LNCaP clone FGC (cell line): Measurements from ENCODE around the gene AP1S3.

Experiments
- DNase-seq: peaks from one replicate; pipeline ENCODE4 v3.0.0-alpha.2; 2011; ENCODE audit warnings: low read depth
- H3K4me3 ChIP-seq: 2 replicates; pipeline ENCODE4 v1.5.1; 2011; ENCODE audit warnings: mild to moderate bottlenecking, low read depth, low read length, control low read depth
- TF ChIP-seq, protein P1 (sequence below): IDR thresholded peaks from 2 replicates; pipeline ENCODE4 v1.5.1; 2012; ENCODE audit warnings: mild to moderate bottlenecking; ENCODE audit not compliant: control insufficient read depth, insufficient read depth; ENCODE audit errors: extremely low read depth

Gene AP1S3

DNA sequence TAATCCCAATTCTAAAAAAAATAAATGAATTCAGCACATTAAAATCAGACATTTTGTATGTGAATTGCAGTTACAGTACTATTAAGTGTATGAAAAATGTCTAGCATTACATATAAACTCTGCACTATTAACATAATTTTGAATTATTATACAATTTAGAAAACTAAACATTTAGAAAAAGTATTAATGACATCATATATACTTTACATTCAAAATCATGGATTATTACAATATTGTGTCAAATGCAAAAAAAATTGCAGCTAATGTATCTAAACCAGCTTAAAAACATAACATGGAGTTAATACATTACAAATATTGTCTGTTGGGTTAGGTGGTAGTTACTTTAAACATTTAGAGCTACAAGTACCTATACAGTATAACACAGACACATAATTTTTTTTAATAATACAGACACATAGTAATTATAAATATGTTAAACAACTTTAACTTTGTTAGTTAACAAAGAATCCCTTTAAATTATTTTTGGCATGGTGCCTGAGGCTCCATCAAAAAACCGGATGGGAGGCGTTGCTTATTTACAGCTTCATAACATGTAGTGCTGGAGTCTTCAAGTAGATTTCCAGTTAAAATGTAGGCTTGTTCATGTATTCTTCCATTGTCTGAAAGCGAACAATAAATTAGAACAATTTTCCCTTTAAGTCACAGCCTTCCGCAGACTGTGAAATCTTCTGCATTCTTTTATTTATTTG lies 79.1 kb downstream of the AP1S3 start:
- DNase-seq, result no peak
- no peak overlapping the region for H3K4me3 ChIP-seq
- TF ChIP-seq, protein P1, sequence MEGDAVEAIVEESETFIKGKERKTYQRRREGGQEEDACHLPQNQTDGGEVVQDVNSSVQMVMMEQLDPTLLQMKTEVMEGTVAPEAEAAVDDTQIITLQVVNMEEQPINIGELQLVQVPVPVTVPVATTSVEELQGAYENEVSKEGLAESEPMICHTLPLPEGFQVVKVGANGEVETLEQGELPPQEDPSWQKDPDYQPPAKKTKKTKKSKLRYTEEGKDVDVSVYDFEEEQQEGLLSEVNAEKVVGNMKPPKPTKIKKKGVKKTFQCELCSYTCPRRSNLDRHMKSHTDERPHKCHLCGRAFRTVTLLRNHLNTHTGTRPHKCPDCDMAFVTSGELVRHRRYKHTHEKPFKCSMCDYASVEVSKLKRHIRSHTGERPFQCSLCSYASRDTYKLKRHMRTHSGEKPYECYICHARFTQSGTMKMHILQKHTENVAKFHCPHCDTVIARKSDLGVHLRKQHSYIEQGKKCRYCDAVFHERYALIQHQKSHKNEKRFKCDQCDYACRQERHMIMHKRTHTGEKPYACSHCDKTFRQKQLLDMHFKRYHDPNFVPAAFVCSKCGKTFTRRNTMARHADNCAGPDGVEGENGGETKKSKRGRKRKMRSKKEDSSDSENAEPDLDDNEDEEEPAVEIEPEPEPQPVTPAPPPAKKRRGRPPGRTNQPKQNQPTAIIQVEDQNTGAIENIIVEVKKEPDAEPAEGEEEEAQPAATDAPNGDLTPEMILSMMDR, result no peak

GRCh38 chr2:223753940-223754339 lies 83.4 kb downstream of the AP1S3 start:
- no peak for DNase-seq
- H3K4me3 ChIP-seq, result no peak overlapping the region
- TF ChIP-seq, protein P1, result no peak

- H3K4me3 ChIP-seq, result no peak overlapping the region
- DNase-seq, result no peak
- TF ChIP-seq, protein P1, result no peak
These were observed 86.4 kb downstream of the AP1S3 start for GRCh38 chr2:223751012-223751411.

DNA sequence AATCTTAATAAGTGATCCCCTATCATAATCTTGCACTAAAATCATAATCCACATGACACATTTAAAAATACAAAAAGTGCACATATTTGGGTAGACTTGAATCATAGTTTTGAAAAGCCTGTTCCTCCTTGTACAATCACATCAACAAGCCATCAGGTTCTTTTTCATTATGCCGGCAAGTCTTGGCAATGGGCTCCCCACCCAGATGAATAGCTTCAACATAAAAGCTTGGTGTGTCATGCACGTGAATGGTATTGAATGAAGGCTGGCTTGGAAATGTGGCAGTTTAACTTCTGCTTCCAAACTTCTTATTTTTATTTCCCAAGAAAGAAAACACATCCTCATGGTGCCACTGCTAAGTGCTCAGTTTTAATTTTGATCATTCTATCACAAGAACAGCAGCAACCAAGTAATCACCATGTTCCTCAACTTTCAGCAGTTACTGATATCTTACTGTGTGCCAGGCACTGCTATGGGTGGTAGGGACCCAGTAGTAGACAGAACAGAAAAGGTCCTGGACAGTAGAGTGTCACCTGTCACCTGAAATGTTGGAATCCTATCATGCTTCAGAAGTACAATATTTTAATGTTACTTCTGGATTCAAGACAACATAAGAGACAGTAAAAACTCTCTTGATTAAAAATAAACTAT lies 89.9 kb downstream of the AP1S3 start:
- TF ChIP-seq, protein P1, result no peak
- H3K4me3 ChIP-seq, result no peak overlapping the region

GRCh38 chr2:223746611-223747010 lies 90.8 kb downstream of the AP1S3 start:
- no peak for DNase-seq
- H3K4me3 ChIP-seq, result no peak overlapping the region
- TF ChIP-seq, protein P1, result no peak

More for the DNA sequence above, 89.9 kb downstream of the AP1S3 start:
- DNase-seq, result no peak

DNA sequence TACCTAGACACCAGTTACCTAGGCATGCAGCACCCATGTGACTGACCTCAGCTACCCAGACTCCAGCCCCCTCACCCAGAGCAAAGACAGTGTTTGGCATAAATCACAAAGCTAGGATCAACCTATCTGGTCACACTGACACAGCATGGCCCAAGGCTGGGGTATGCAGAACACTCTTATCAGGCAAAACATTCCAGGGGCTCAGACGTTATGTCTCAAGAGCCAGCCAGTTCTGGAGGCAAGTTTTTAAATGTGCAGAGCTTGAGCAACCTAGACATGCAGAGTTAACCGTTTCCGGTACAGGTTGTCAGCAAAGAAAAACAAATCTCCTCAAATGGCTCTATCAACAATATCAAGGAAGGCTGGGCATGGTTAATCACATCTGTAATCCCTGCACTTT lies 92.8 kb downstream of the AP1S3 start:
- TF ChIP-seq, protein P1, result no peak
- H3K4me3 ChIP-seq, result no peak overlapping the region
- DNase-seq, result no peak
